ENCODE results near the gene PCGF3.
A peak's percentile ranks its signal among the peaks of the same experiment; 100 is the strongest.

Gene PCGF3

DNA sequence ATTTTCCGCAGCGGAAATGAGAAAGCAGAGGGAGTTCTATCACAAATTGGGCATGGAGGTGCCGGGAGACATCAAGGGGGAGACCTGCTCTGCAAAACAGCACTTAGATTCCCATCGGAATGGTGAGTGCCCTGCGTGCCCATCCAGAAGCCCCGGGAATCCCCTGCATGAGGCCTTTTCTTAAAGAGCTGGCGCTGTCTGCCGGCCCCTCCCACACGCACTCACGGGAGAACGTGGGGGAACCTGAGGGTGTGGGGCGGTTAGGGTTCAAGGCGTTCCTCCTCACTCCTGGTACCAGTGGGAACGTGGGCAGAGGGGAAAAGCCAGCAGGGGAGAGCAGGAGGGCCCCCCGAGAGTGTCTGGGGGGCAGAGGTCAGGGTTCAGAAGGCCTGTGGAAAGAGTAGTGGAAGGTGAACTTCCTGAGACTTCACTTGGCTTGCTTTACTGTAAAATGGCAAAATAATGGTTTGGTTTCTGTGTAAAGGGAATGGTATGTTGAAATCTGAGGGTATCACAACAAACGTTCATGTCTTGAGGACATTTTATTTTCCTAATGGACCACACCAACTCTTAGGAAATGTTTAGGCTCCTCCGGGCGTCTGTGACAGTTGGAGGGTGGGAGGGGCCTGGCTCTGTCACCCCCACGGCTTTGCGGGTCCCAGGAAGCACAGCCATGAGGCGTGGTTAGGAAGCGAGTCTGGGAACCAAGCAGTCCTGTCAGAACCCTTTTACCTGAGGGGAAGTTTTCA is 38.0 kb downstream of the PCGF3 start:
- DNase-seq (ENCODE audit: low read depth, low spot score), result no peak
- TF ChIP-seq YY1 (IDR thresholded peaks at IDR 0.05; ENCODE audit: insufficient read depth, insufficient read length) (no peak), ZNF274 (IDR thresholded peaks at IDR 0.05; ENCODE audit: low read depth, low read length) (no peak), SUZ12 (IDR thresholded peaks at IDR 0.05; ENCODE audit: extremely low read depth, insufficient read depth, insufficient read length) (no peak)
- Histone ChIP-seq H3K36me3 (ENCODE audit: insufficient read depth, insufficient read length, low read length) (peaks cover 64% of the 10 kb centered on the region), H3K9me3 (ENCODE audit: insufficient read depth, low read length) (no peaks in the 10 kb centered on the region), H3K9ac (ENCODE audit: insufficient read length, low read depth) (no peak overlapping the region), H3K4me1 (ENCODE audit: insufficient read depth, insufficient read length) (no peaks in the 10 kb centered on the region), H3K27me3 (ENCODE audit: insufficient read depth, insufficient read length) (no peaks in the 10 kb centered on the region), H3K4me3 (ENCODE audit: insufficient read length, low read depth) (no peak overlapping the region)

DNA sequence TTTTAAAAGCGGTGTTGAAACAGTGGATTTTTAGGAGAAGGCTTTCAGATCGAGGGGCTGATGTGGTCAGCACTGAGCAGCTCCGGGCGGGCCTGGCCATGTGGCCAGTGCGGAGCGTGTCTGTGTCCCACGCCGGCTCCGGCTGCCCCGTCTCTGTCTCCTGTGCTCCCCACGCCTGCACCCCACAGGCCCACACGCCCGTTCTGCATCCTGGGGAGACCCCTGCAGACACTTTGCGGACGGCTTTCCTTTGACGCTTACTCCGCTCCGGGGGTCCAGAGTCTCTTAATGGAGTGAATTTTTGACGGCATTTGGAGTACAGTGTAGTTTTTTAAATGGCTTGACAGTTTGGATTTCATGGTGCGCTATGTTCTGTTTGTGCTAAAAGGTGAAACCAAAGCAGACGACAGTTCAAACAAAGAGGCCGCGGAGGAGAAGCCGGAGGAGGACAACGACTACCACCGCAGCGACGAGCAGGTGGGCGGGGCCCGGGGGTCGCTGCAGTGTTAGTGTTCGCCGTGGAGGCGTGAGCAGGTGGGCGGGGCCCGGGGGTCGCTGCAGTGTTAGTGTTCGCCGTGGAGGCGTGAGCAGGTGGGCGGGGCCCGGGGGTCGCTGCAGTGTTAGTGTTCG is 38.7 kb downstream of the PCGF3 start:
- H3K9me3 ChIP-seq (ENCODE audit: insufficient read depth, low read length), result no peaks in the 10 kb centered on the region
- no peaks in the 10 kb centered on the region for H3K27me3 ChIP-seq (ENCODE audit: insufficient read depth, insufficient read length)
- no peak overlapping the region for H3K4me3 ChIP-seq (ENCODE audit: insufficient read length, low read depth)
- H3K9ac ChIP-seq (ENCODE audit: insufficient read length, low read depth), result no peak overlapping the region
- TF ChIP-seq YY1 (IDR thresholded peaks at IDR 0.05; ENCODE audit: insufficient read depth, insufficient read length), result no peak
- no peak for TF ChIP-seq SUZ12 (IDR thresholded peaks at IDR 0.05; ENCODE audit: extremely low read depth, insufficient read depth, insufficient read length)
- TF ChIP-seq ZNF274 (IDR thresholded peaks at IDR 0.05; ENCODE audit: low read depth, low read length), result no peak
- no peaks in the 10 kb centered on the region for H3K4me1 ChIP-seq (ENCODE audit: insufficient read depth, insufficient read length)
- H3K36me3 ChIP-seq (ENCODE audit: insufficient read depth, insufficient read length, low read length), result peaks cover 62% of the 10 kb centered on the region
- no peak for DNase-seq (ENCODE audit: low read depth, low spot score)

- no peak overlapping the region for H3K9ac ChIP-seq (ENCODE audit: insufficient read length, low read depth)
- no peak overlapping the region for H3K4me3 ChIP-seq (ENCODE audit: insufficient read length, low read depth)
- H3K4me1 ChIP-seq (ENCODE audit: insufficient read depth, insufficient read length), result no peaks in the 10 kb centered on the region
- H3K27me3 ChIP-seq (ENCODE audit: insufficient read depth, insufficient read length), result no peaks in the 10 kb centered on the region
- no peak for DNase-seq (ENCODE audit: low read depth, low spot score)
- TF ChIP-seq YY1 (IDR thresholded peaks at IDR 0.05; ENCODE audit: insufficient read depth, insufficient read length), result no peak
- no peak for TF ChIP-seq SUZ12 (IDR thresholded peaks at IDR 0.05; ENCODE audit: extremely low read depth, insufficient read depth, insufficient read length)
- no peak for TF ChIP-seq ZNF274 (IDR thresholded peaks at IDR 0.05; ENCODE audit: low read depth, low read length)
- no peaks in the 10 kb centered on the region for H3K9me3 ChIP-seq (ENCODE audit: insufficient read depth, low read length)
- H3K36me3 ChIP-seq (ENCODE audit: insufficient read depth, insufficient read length, low read length), result peaks cover 54% of the 10 kb centered on the region
These were observed 42.0 kb downstream of the PCGF3 start for GRCh38 chr4:747546-748170.

GRCh38 chr4:748461-748860 is 42.8 kb downstream of the PCGF3 start:
- DNase-seq (ENCODE audit: low read depth, low spot score), result no peak
- no peak overlapping the region for H3K9ac ChIP-seq (ENCODE audit: insufficient read length, low read depth)
- no peaks in the 10 kb centered on the region for H3K9me3 ChIP-seq (ENCODE audit: insufficient read depth, low read length)
- H3K36me3 ChIP-seq (ENCODE audit: insufficient read depth, insufficient read length, low read length), result peaks cover 53% of the 10 kb centered on the region
- TF ChIP-seq YY1 (IDR thresholded peaks at IDR 0.05; ENCODE audit: insufficient read depth, insufficient read length), result no peak
- TF ChIP-seq ZNF274 (IDR thresholded peaks at IDR 0.05; ENCODE audit: low read depth, low read length), result no peak
- TF ChIP-seq SUZ12 (IDR thresholded peaks at IDR 0.05; ENCODE audit: extremely low read depth, insufficient read depth, insufficient read length), result no peak
- no peaks in the 10 kb centered on the region for H3K4me1 ChIP-seq (ENCODE audit: insufficient read depth, insufficient read length)
- H3K4me3 ChIP-seq (ENCODE audit: insufficient read length, low read depth), result no peak overlapping the region
- H3K27me3 ChIP-seq (ENCODE audit: insufficient read depth, insufficient read length), result no peaks in the 10 kb centered on the region

- H3K36me3 ChIP-seq (ENCODE audit: insufficient read depth, insufficient read length, low read length), result peaks cover 59% of the 10 kb centered on the region
- no peak for DNase-seq (ENCODE audit: low read depth, low spot score)
- H3K4me1 ChIP-seq (ENCODE audit: insufficient read depth, insufficient read length), result no peaks in the 10 kb centered on the region
- H3K4me3 ChIP-seq (ENCODE audit: insufficient read length, low read depth), result no peak overlapping the region
- TF ChIP-seq ZNF274 (IDR thresholded peaks at IDR 0.05; ENCODE audit: low read depth, low read length) (no peak), YY1 (IDR thresholded peaks at IDR 0.05; ENCODE audit: insufficient read depth, insufficient read length) (no peak), SUZ12 (IDR thresholded peaks at IDR 0.05; ENCODE audit: extremely low read depth, insufficient read depth, insufficient read length) (no peak)
- H3K27me3 ChIP-seq (ENCODE audit: insufficient read depth, insufficient read length), result no peaks in the 10 kb centered on the region
- peak overlapping the region; percentile 15 for H3K9ac ChIP-seq (ENCODE audit: insufficient read length, low read depth)
- no peaks in the 10 kb centered on the region for H3K9me3 ChIP-seq (ENCODE audit: insufficient read depth, low read length)
These were observed 44.4 kb downstream of the PCGF3 start for GRCh38 chr4:749698-750666.

- TF ChIP-seq YY1 (IDR thresholded peaks at IDR 0.05; ENCODE audit: insufficient read depth, insufficient read length), result no peak
- TF ChIP-seq SUZ12 (IDR thresholded peaks at IDR 0.05; ENCODE audit: extremely low read depth, insufficient read depth, insufficient read length), result no peak
- no peak for TF ChIP-seq ZNF274 (IDR thresholded peaks at IDR 0.05; ENCODE audit: low read depth, low read length)
- Histone ChIP-seq H3K27me3 (ENCODE audit: insufficient read depth, insufficient read length) (no peaks in the 10 kb centered on the region), H3K9ac (ENCODE audit: insufficient read length, low read depth) (no peak overlapping the region), H3K9me3 (ENCODE audit: insufficient read depth, low read length) (no peaks in the 10 kb centered on the region), H3K36me3 (ENCODE audit: insufficient read depth, insufficient read length, low read length) (peaks cover 67% of the 10 kb centered on the region), H3K4me1 (ENCODE audit: insufficient read depth, insufficient read length) (no peaks in the 10 kb centered on the region), H3K4me3 (ENCODE audit: insufficient read length, low read depth) (no peak overlapping the region)
- DNase-seq (ENCODE audit: low read depth, low spot score), result no peak
These were observed 46.0 kb downstream of the PCGF3 start for GRCh38 chr4:751676-752075.
